PC-3 (cell line): ENCODE results near the gene SPATS2. TPM values are rescaled to one million over a fixed set of nuclear protein-coding genes. Genes with fewer than 3 reads are reported as not detected.
A peak's percentile ranks its signal among the peaks of the same experiment; 100 is the strongest.

Source experiments
- ATAC-seq: fragments of 200-7000 bp; cut with Tn5 transposase; 2 replicates; pipeline ENCODE4 v1.9.1; 2020; ENCODE audit warnings: mild to moderate bottlenecking, moderate library complexity
- BruUV-seq: library from RNA; stranded (reverse); fragments of 400-500 nt; replicated peaks from 2 replicates; lab custom pipeline; 2021; lab: Mats Ljungman, UMichigan
- CTCF ChIA-PET: fragments of 300-600 bp; sonication (Branson Sonifier 250); formaldehyde crosslinking; loops from one replicate; lab custom pipeline; 2022; ENCODE audit warnings: antibody characterized with exemption; lab: Charles Lee
- POLR2A ChIA-PET: fragments of 300-600 bp; sonication (Branson Sonifier 250); formaldehyde crosslinking; loops from one replicate; lab custom pipeline; 2022; ENCODE audit warnings: antibody characterized with exemption; ENCODE audit not compliant: unreplicated experiment; lab: Charles Lee
- DNase-seq: peaks from one replicate; pipeline ENCODE4 v3.0.0-alpha.2; 2015
- H2AFZ ChIP-seq: fragments of 300-600 bp; sonication (generic); 2 replicates; pipeline ENCODE4 v1.6.0; 2016; ENCODE audit warnings: antibody characterized with exemption, low read length
- H3F3A ChIP-seq: fragments of 300-600 bp; sonication (generic); one replicate; pipeline ENCODE4 v1.6.0; 2017; ENCODE audit warnings: antibody characterized with exemption, low read length, control low read depth, mild to moderate bottlenecking; ENCODE audit not compliant: unreplicated experiment
- H3K27ac ChIP-seq: fragments of 300-600 bp; sonication (generic); 2 replicates; pipeline ENCODE4 v1.5.1; 2016; ENCODE audit warnings: mild to moderate bottlenecking, low read length
- H3K27me3 ChIP-seq: fragments of 300-600 bp; sonication (generic); 2 replicates; pipeline ENCODE4 v1.6.1; 2016; ENCODE audit warnings: low read length, mixed read lengths
- H3K36me3 ChIP-seq: fragments of 300-600 bp; sonication (generic); 2 replicates; pipeline ENCODE4 v1.6.1; 2016; ENCODE audit warnings: low read depth, mixed run types, low read length, mixed read lengths
- H3K4me1 ChIP-seq: fragments of 300-600 bp; sonication (generic); 2 replicates; pipeline ENCODE4 v1.5.1; 2016; ENCODE audit warnings: low read length; ENCODE audit not compliant: insufficient read depth
- H3K4me2 ChIP-seq: fragments of 300-600 bp; sonication (generic); 2 replicates; pipeline ENCODE4 v1.6.0; 2016; ENCODE audit warnings: low read length
- H3K4me3 ChIP-seq: fragments of 300-600 bp; sonication (generic); 2 replicates; pipeline ENCODE4 v1.5.1; 2016; ENCODE audit warnings: mild to moderate bottlenecking, low read length, mixed read lengths
- H3K79me2 ChIP-seq: fragments of 300-600 bp; sonication (generic); 2 replicates; pipeline ENCODE4 v1.6.1; 2017; ENCODE audit warnings: low read length, mixed read lengths
- H3K9ac ChIP-seq: fragments of 300-600 bp; sonication (generic); 2 replicates; pipeline ENCODE4 v1.6.0; 2016; ENCODE audit warnings: mild to moderate bottlenecking, low read length
- H3K9me2 ChIP-seq: fragments of 300-600 bp; sonication (generic); replicated peaks from 2 replicates; pipeline ENCODE4 v1.6.1; 2016; ENCODE audit warnings: mixed run types, low read length, mixed read lengths
- H3K9me3 ChIP-seq: fragments of 300-600 bp; sonication (generic); 2 replicates; pipeline ENCODE4 v1.6.1; 2016; ENCODE audit warnings: low read length, mixed read lengths
- H4K20me1 ChIP-seq: fragments of 300-600 bp; sonication (generic); 2 replicates; pipeline ENCODE4 v1.6.1; 2016; ENCODE audit warnings: low read length, mixed read lengths
- EZH2 ChIP-seq: fragments of 300-600 bp; sonication (generic); IDR thresholded peaks from one replicate; pipeline ENCODE4 v1.6.1; 2017; ENCODE audit warnings: antibody characterized with exemption, mild to moderate bottlenecking, low read length; ENCODE audit not compliant: unreplicated experiment
- EZH2phosphoT487 ChIP-seq: fragments of 300-600 bp; sonication (generic); IDR thresholded peaks from 2 replicates; pipeline ENCODE4 v1.6.1; 2018; ENCODE audit warnings: mild to moderate bottlenecking, antibody characterized with exemption, low read length, borderline replicate concordance
- intact Hi-C: fragments of 100-400 bp; cut with micrococcal nuclease; formaldehyde crosslinking; loops from 2 replicates; pipeline ENCODE4 v1.9.0; 2023
- total RNA-seq: library from RNA; depleted of rRNA; stranded (reverse); fragments of >200 nt; gene quantifications from 2 replicates; pipeline ENCODE4 v1.2.3, GENCODE V29; 2014
- TF ChIP-seq, protein P1 (sequence below): fragments of 300-600 bp; sonication (generic); conservative IDR thresholded peaks from 2 replicates; pipeline ENCODE4 v1.5.1; 2017; ENCODE audit warnings: antibody characterized with exemption, low read depth, mild to moderate bottlenecking, low read length

Gene SPATS2
- total RNA-seq, 1 experiment from 2014 or later, result 27.0 TPM

DNA sequence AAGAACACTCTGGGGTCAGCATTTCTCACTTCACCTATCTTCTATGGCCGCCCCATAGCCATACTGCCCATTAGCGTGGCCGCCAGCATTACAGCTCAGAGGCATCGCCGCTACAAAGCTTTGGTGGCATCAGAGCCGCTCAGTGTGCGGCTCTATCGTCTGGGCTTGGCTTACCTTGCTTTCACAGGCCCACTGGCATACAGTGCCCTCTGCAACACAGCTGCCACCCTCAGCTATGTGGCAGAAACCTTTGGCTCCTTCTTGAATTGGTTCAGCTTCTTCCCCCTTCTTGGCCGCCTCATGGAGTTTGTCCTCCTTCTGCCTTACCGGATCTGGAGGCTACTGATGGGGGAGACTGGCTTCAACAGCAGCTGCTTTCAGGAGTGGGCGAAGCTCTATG lies 18.0 kb upstream of the SPATS2 start:
- ATAC-seq (no peak), DNase-seq (no peak)
- H3K4me2 ChIP-seq, result 0 out of 2 replicates have a peak overlapping the region, but pooled peaks have one; percentile 18
- BruUV-seq, result no TSS peak
- no peak overlapping the region for H3K27ac ChIP-seq
- ChIA-PET CTCF (interaction anchor here (0.6 kb wide), 1 partner anchor 28 kb away, joined by 3 read pairs; no protein-coding TSS in a partner anchor), POLR2A (no interaction called here)
- TF ChIP-seq EZH2 (no peak), EZH2phosphoT487 (no peak)
- TF ChIP-seq, protein P1, sequence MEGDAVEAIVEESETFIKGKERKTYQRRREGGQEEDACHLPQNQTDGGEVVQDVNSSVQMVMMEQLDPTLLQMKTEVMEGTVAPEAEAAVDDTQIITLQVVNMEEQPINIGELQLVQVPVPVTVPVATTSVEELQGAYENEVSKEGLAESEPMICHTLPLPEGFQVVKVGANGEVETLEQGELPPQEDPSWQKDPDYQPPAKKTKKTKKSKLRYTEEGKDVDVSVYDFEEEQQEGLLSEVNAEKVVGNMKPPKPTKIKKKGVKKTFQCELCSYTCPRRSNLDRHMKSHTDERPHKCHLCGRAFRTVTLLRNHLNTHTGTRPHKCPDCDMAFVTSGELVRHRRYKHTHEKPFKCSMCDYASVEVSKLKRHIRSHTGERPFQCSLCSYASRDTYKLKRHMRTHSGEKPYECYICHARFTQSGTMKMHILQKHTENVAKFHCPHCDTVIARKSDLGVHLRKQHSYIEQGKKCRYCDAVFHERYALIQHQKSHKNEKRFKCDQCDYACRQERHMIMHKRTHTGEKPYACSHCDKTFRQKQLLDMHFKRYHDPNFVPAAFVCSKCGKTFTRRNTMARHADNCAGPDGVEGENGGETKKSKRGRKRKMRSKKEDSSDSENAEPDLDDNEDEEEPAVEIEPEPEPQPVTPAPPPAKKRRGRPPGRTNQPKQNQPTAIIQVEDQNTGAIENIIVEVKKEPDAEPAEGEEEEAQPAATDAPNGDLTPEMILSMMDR, result no peak
- no peaks in the 10 kb centered on the region for H3K9me3 ChIP-seq
- H3K27me3 ChIP-seq, result peaks cover 21% of the 10 kb centered on the region
- H3K9ac ChIP-seq, result no peak overlapping the region
- intact Hi-C loops, result no loop called here
- no peaks in the 10 kb centered on the region for H4K20me1 ChIP-seq
- peaks cover 29% of the 10 kb centered on the region for H3K4me1 ChIP-seq
- no peak overlapping the region for H3K4me3 ChIP-seq
- no peak overlapping the region for H2AFZ ChIP-seq
- H3K79me2 ChIP-seq, result peaks cover 7% of the 10 kb centered on the region; the same call in 1 of the 2 replicates
- H3F3A ChIP-seq, result no peaks in the 10 kb centered on the region
- H3K36me3 ChIP-seq, result no peaks in the 10 kb centered on the region
- no peaks in the 10 kb centered on the region for H3K9me2 ChIP-seq

DNA sequence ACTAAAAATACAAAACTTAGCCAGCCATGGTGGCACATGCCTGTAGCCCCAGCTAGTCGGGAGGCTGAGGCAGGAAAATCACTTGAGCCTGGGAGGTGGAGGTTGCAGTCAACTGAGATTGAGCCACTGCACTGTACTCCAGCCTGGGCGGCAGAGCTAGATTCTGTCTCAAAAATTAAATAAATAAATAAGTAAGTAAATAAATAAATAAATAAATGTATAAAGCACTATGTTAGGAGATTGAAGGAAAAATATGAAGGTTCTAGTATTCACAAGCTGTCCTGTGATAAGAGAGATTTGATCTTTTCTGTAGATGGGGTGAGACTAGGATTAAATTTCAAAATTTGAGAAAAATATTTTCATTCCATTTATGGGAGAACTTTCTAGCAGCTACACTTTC lies 14.9 kb upstream of the SPATS2 start:
- Histone ChIP-seq H3K9ac (no peak overlapping the region), H4K20me1 (no peaks in the 10 kb centered on the region), H3F3A (no peaks in the 10 kb centered on the region), H3K27ac (no peak overlapping the region), H3K27me3 (no peaks in the 10 kb centered on the region), H3K36me3 (no peaks in the 10 kb centered on the region), H2AFZ (no peak overlapping the region), H3K79me2 (peaks cover 7% of the 10 kb centered on the region; the same call in 1 of the 2 replicates), H3K4me2 (no peak overlapping the region), H3K4me3 (no peak overlapping the region), H3K9me2 (no peaks in the 10 kb centered on the region), H3K9me3 (no peaks in the 10 kb centered on the region), H3K4me1 (peaks cover 17% of the 10 kb centered on the region)
- BruUV-seq, result no TSS peak
- CTCF ChIA-PET, result no interaction called here
- POLR2A ChIA-PET, result interaction anchor here (0.5 kb wide), 1 partner anchor 65 kb away, joined by 5 read pairs; no protein-coding TSS in a partner anchor
- DNase-seq (no peak), ATAC-seq (no peak)
- TF ChIP-seq, protein P1, result no peak
- no peak for TF ChIP-seq EZH2phosphoT487
- no peak for TF ChIP-seq EZH2
- intact Hi-C loops, result no loop called here

GRCh38 chr12:49355913-49356312 lies 11.3 kb upstream of the SPATS2 start:
- ChIA-PET POLR2A (no interaction called here), CTCF (no interaction called here)
- Histone ChIP-seq H3F3A (no peaks in the 10 kb centered on the region), H3K27me3 (no peaks in the 10 kb centered on the region), H3K27ac (no peak overlapping the region), H3K36me3 (no peaks in the 10 kb centered on the region), H3K9me3 (no peaks in the 10 kb centered on the region), H2AFZ (no peak overlapping the region), H3K4me2 (no peak overlapping the region), H3K9me2 (no peaks in the 10 kb centered on the region), H3K4me1 (peaks cover 21% of the 10 kb centered on the region), H4K20me1 (no peaks in the 10 kb centered on the region), H3K79me2 (no peaks in the 10 kb centered on the region), H3K9ac (no peak overlapping the region), H3K4me3 (no peak overlapping the region)
- no peak for ATAC-seq
- no peak for DNase-seq
- no TSS peak for BruUV-seq
- TF ChIP-seq EZH2phosphoT487, result no peak
- TF ChIP-seq EZH2, result no peak
- TF ChIP-seq, protein P1, result no peak
- intact Hi-C loops, result no loop called here
